Activated CD8-positive, alpha-beta T cell treated with anti-CD3 and anti-CD28 coated beads for 36 hours (primary cell): ENCODE measurements around the gene EPS8L2. TPM values are rescaled to one million over a fixed set of nuclear protein-coding genes. Genes with fewer than 3 reads are reported as not detected.
"Not testable (repeated sequence)": the region's sequence is repeated elsewhere in the genome, so short reads cannot be mapped to it uniquely, and the experiment has no call there.

Experiments used
- ATAC-seq: fragments of 200-7000 bp; cut with Tn5 transposase; one replicate; pipeline ENCODE4 v1.10.0; 2021; ENCODE audit warnings: mild to moderate bottlenecking, moderate library complexity
- CTCF ChIA-PET: fragments of 350-600 bp; sonication (Branson Sonifier 250); formaldehyde crosslinking; loops from one replicate; lab custom pipeline; 2021; ENCODE audit warnings: antibody characterized with exemption; lab: Charles Lee
- POLR2A ChIA-PET: fragments of 350-600 bp; sonication (Branson Sonifier 250); formaldehyde crosslinking; loops from one replicate; lab custom pipeline; 2021; ENCODE audit warnings: antibody characterized with exemption; lab: Charles Lee
- DNase-seq: peaks from one replicate; pipeline ENCODE4 v3.0.0-alpha.2; 2020
- H3K27ac Mint-ChIP-seq: one replicate; pipeline ENCODE4 v1.8.0; 2021; ENCODE audit warnings: mild to moderate bottlenecking, mixed read lengths
- H3K27me3 Mint-ChIP-seq: one replicate; pipeline ENCODE4 v1.8.0; 2021; ENCODE audit warnings: mixed read lengths
- H3K36me3 Mint-ChIP-seq: one replicate; pipeline ENCODE4 v1.8.0; 2021; ENCODE audit warnings: low read depth, mixed read lengths
- H3K4me1 Mint-ChIP-seq: one replicate; pipeline ENCODE4 v1.8.0; 2021; ENCODE audit warnings: low read depth, mixed read lengths
- H3K4me3 Mint-ChIP-seq: one replicate; pipeline ENCODE4 v1.8.0; 2021; ENCODE audit warnings: mild to moderate bottlenecking, moderate library complexity, mixed read lengths
- H3K9me3 Mint-ChIP-seq: one replicate; pipeline ENCODE4 v1.8.0; 2021; ENCODE audit warnings: mixed read lengths
- CTCF ChIP-seq: fragments of 200-600 bp; IDR thresholded peaks from one replicate; pipeline ENCODE4 v1.8.0; 2022; ENCODE audit warnings: antibody characterized with exemption, mild to moderate bottlenecking
- intact Hi-C: fragments of 100-400 bp; cut with micrococcal nuclease; formaldehyde crosslinking; loops from one replicate; pipeline ENCODE4 v1.10.0; 2022
- total RNA-seq, 2 experiments: library from RNA; stranded (reverse); gene quantifications; one replicate each; pipeline ENCODE4 v1.2.3, GENCODE V29; 2021

The EPS8L2 gene
- total RNA-seq, 2 experiments from 2014 or later, result 15.0 to 16.7 TPM

- Mint-ChIP-seq H3K4me3 (no peak overlapping the region), H3K36me3 (peaks cover 59% of the 10 kb centered on the region), H3K9me3 (no peaks in the 10 kb centered on the region), H3K27ac (no peak overlapping the region), H3K4me1 (peaks cover 29% of the 10 kb centered on the region), H3K27me3 (no peaks in the 10 kb centered on the region)
- ATAC-seq, result no peak
- intact Hi-C loops, result no loop called here
- ChIA-PET CTCF (interaction anchor here (1.0 kb wide), 1 partner anchor 14 kb away, joined by 4 read pairs; no protein-coding TSS in a partner anchor), POLR2A (interaction anchor here (0.9 kb wide), 1 partner anchor 16 kb away, joined by 3 read pairs; no protein-coding TSS in a partner anchor)
- no peak for TF ChIP-seq CTCF
- no peak for DNase-seq
Measured at GRCh38 chr11:687751-688150, 18.3 kb upstream of the EPS8L2 start.

- Mint-ChIP-seq H3K4me1 (peaks cover 38% of the 10 kb centered on the region), H3K9me3 (no peaks in the 10 kb centered on the region), H3K27ac (no peak overlapping the region), H3K4me3 (no peak overlapping the region), H3K36me3 (peaks cover 57% of the 10 kb centered on the region), H3K27me3 (no peaks in the 10 kb centered on the region)
- ATAC-seq (no peak), DNase-seq (no peak)
- ChIA-PET POLR2A (interaction anchor here (0.9 kb wide), 1 partner anchor 16 kb away, joined by 3 read pairs; no protein-coding TSS in a partner anchor), CTCF (interaction anchor here (1.0 kb wide), 1 partner anchor 15 kb away, joined by 4 read pairs; no protein-coding TSS in a partner anchor)
- intact Hi-C loops, result no loop called here
- no peak for TF ChIP-seq CTCF
Measured at GRCh38 chr11:688681-689080, 17.4 kb upstream of the EPS8L2 start.

DNA sequence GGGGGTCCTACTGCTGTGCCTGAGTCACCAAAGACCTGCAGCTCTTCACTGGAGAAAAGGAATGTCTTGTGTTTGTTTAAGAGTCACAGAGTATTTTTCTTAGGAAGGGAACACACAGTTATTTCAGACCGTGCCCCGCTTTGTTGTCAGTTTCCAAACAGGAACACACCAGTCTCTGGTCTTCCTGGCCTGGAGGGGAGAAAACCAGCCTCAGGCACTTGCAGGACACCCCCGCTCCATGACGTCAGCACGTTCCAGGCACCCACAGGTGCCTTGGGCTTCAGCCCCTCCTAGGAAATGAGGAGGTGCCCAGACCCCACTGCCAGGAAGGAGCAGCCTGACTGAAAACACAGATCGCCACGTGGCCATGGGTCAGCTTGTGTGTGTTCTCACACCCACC, 16.4 kb upstream of the EPS8L2 start:
- DNase-seq (no peak), ATAC-seq (no peak)
- H3K27ac Mint-ChIP-seq, result no peak overlapping the region
- H3K27me3 Mint-ChIP-seq, result no peaks in the 10 kb centered on the region
- H3K36me3 Mint-ChIP-seq, result peaks cover 50% of the 10 kb centered on the region
- H3K9me3 Mint-ChIP-seq, result no peaks in the 10 kb centered on the region
- TF ChIP-seq CTCF, result no peak
- intact Hi-C loops, result no loop called here
- POLR2A ChIA-PET, result no interaction called here
- H3K4me1 Mint-ChIP-seq, result peaks cover 39% of the 10 kb centered on the region
- no peak overlapping the region for H3K4me3 Mint-ChIP-seq
- CTCF ChIA-PET, result interaction anchor here (1.0 kb wide), 1 partner anchor 26 kb away, joined by 4 read pairs; no protein-coding TSS in a partner anchor

GRCh38 chr11:690244-690643, 15.8 kb upstream of the EPS8L2 start:
- CTCF ChIA-PET, POLR2A ChIA-PET: not testable (repeated sequence)

DNA sequence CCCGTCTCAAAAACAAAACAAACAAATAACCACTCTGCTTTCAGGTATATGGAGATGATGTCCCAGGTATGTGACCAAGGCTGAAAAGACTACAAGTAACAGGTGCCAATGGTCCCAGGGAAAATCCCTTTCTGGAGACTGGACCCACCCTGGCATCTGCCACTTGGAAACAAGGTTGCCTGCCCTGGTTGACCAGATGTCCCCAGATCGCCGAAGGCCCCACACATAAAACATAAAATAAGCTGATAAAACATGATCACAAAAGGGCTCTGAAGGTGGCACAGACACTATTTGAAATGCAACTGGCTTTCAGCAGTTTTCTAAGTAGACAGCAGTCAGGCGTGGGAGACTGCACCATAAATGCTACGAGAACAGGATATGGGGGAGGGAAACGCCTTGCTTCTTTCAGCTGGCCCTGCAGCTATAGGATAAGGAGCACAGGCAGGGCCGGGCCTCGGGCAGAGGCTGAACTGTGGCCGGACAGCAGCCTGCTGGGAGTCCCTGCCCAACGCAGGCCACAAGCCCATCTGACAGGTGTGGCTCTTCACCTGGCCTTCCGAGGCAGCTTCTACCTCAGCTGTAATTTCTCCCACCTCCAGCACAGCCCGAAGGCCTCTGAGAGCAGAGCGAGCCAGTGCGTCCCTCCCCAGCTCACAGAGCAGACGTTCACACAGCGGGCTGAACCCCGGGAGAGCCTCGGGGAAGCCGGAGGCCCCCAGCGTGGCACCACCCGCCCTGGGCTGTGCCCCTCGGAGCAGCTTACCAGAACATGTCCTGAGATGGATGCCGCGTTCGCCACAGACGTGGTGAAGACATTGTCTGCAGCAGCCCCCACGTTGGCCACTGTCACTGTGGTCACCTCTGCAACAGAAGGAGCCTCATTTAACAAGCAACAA, 15.0 kb upstream of the EPS8L2 start:
- peak; percentile 56 for DNase-seq
- Mint-ChIP-seq H3K36me3 (peaks cover 49% of the 10 kb centered on the region), H3K27me3 (no peaks in the 10 kb centered on the region)

More at GRCh38 chr11:690244-690643, 15.8 kb upstream of the EPS8L2 start:
- ATAC-seq, DNase-seq, H3K9me3 Mint-ChIP-seq, intact Hi-C loops, H3K27ac Mint-ChIP-seq, H3K4me3 Mint-ChIP-seq, H3K27me3 Mint-ChIP-seq: not testable (repeated sequence)
- peaks cover 49% of the 10 kb centered on the region for H3K36me3 Mint-ChIP-seq
- H3K4me1 Mint-ChIP-seq, result peaks cover 39% of the 10 kb centered on the region

More for the DNA sequence above, 15.0 kb upstream of the EPS8L2 start:
- no peak for TF ChIP-seq CTCF
- CTCF ChIA-PET, result interaction anchor here (0.8 to 1.7 kb wide), 5 partner anchors 25 to 57 kb away, joined by 3 to 5 read pairs (median 4); no protein-coding TSS in a partner anchor
- Mint-ChIP-seq H3K4me3 (peak overlapping the region; percentile 61), H3K4me1 (peaks cover 39% of the 10 kb centered on the region), H3K9me3 (no peaks in the 10 kb centered on the region), H3K27ac (peak overlapping the region; percentile 13)
- POLR2A ChIA-PET, result interaction anchor here (1.3 kb wide), 1 partner anchor 115 kb away, joined by 3 read pairs; the partner anchor contains the start of gene PHRF1
- intact Hi-C loops, result no loop called here
- ATAC-seq, result no peak
